ENCODE data around the gene PFDN5.

The PFDN5 gene

GRCh38 chr12:53343969-53344368 is 48.6 kb downstream of the PFDN5 start:
- DNase-seq (ENCODE audit: extremely low spot score), result no peak
- ChIA-PET CTCF (interaction anchor here (1.0 to 18.4 kb wide), 13 partner anchors 9 to 169 kb away, joined by 3 to 442 read pairs (median 19); partner anchors contain the start of genes AAAS, AMHR2, NPFF and SP7), POLR2A (interaction anchor here (1.2 to 1.8 kb wide), 2 partner anchors 19 to 35 kb away, joined by 3 to 13 read pairs; no protein-coding TSS in a partner anchor)
- TF ChIP-seq CTCF (IDR thresholded peaks at IDR 0.05; ENCODE audit: control extremely low read depth, extremely low read depth, low read depth, missing control alignments), result no peak

- POLR2A ChIA-PET, result interaction anchor here (1.2 to 1.8 kb wide), 3 partner anchors 19 to 35 kb away, joined by 3 to 13 read pairs (median 4); partner anchors contain the start of gene AAAS
- CTCF ChIA-PET, result interaction anchor here (0.6 to 18.4 kb wide), 41 partner anchors 9 to 279 kb away, joined by 3 to 442 read pairs (median 5); partner anchors contain the start of genes AAAS, AMHR2, NPFF and PFDN5
- no peak for TF ChIP-seq CTCF (IDR thresholded peaks at IDR 0.05; ENCODE audit: control extremely low read depth, extremely low read depth, low read depth, missing control alignments)
- no peak for DNase-seq (ENCODE audit: extremely low spot score)
These were observed 49.1 kb downstream of the PFDN5 start for GRCh38 chr12:53344487-53344823.

GRCh38 chr12:53344824-53345485 is 49.6 kb downstream of the PFDN5 start:
- ChIA-PET CTCF (interaction anchor here (0.6 to 18.4 kb wide), 50 partner anchors 10 to 280 kb away, joined by 3 to 442 read pairs (median 4); partner anchors contain the start of genes AAAS, AMHR2, NPFF and PFDN5), POLR2A (interaction anchor here (0.6 to 1.8 kb wide), 7 partner anchors 20 to 156 kb away, joined by 3 to 13 read pairs (median 4); partner anchors contain the start of genes AAAS and TARBP2)
- peak; percentile 76 for TF ChIP-seq CTCF (IDR thresholded peaks at IDR 0.05; ENCODE audit: control extremely low read depth, extremely low read depth, low read depth, missing control alignments)
- peak; percentile 84 for DNase-seq (ENCODE audit: extremely low spot score)

- TF ChIP-seq CTCF (IDR thresholded peaks at IDR 0.05; ENCODE audit: control extremely low read depth, extremely low read depth, low read depth, missing control alignments), result no peak
- no peak for DNase-seq (ENCODE audit: extremely low spot score)
- POLR2A ChIA-PET, result interaction anchor here (0.6 to 1.8 kb wide), 6 partner anchors 21 to 155 kb away, joined by 3 to 13 read pairs (median 4); partner anchors contain the start of genes AAAS and TARBP2
- CTCF ChIA-PET, result interaction anchor here (0.6 to 18.4 kb wide), 43 partner anchors 9 to 281 kb away, joined by 3 to 442 read pairs (median 5); partner anchors contain the start of genes AAAS, AMHR2, NPFF and PFDN5
These were observed 50.3 kb downstream of the PFDN5 start for GRCh38 chr12:53345486-53346188.

GRCh38 chr12:53346491-53346890 is 51.1 kb downstream of the PFDN5 start:
- POLR2A ChIA-PET, result no interaction called here
- no peak for DNase-seq (ENCODE audit: extremely low spot score)
- CTCF ChIA-PET, result interaction anchor here (2.4 to 18.4 kb wide), 9 partner anchors 8 to 187 kb away, joined by 12 to 442 read pairs (median 28); partner anchors contain the start of genes AAAS, AMHR2, NPFF and SP7
- TF ChIP-seq CTCF (IDR thresholded peaks at IDR 0.05; ENCODE audit: control extremely low read depth, extremely low read depth, low read depth, missing control alignments), result no peak

GRCh38 chr12:53347905-53348304 is 52.6 kb downstream of the PFDN5 start:
- no peak for DNase-seq (ENCODE audit: extremely low spot score)
- CTCF ChIA-PET, result interaction anchor here (1.2 to 18.4 kb wide), 4 partner anchors 22 to 136 kb away, joined by 3 to 442 read pairs (median 194); partner anchors contain the start of genes AAAS and AMHR2
- TF ChIP-seq CTCF (IDR thresholded peaks at IDR 0.05; ENCODE audit: control extremely low read depth, extremely low read depth, low read depth, missing control alignments), result no peak
- POLR2A ChIA-PET, result interaction anchor here (0.5 kb wide), 1 partner anchor 456 kb away, joined by 3 read pairs; no protein-coding TSS in a partner anchor
